ENCODE measurements around the gene INHA.

Gene INHA

GRCh38 chr2:219536967-219537366, 35.1 kb upstream of the INHA start:
- no peak for TF ChIP-seq CTCF (IDR thresholded peaks at IDR 0.05; ENCODE audit: control insufficient read depth, extremely low read depth, insufficient read depth)
- no peak for DNase-seq (ENCODE audit: low read depth)
- H3K4me3 ChIP-seq (ENCODE audit: low read depth, low read length): no peak overlapping the region

GRCh38 chr2:219537657-219538488, 34.2 kb upstream of the INHA start:
- DNase-seq (ENCODE audit: low read depth): no peak
- no peak overlapping the region for H3K4me3 ChIP-seq (ENCODE audit: low read depth, low read length)
- TF ChIP-seq CTCF (IDR thresholded peaks at IDR 0.05; ENCODE audit: control insufficient read depth, extremely low read depth, insufficient read depth): no peak

- DNase-seq (ENCODE audit: low read depth): no peak
- no peak for TF ChIP-seq CTCF (IDR thresholded peaks at IDR 0.05; ENCODE audit: control insufficient read depth, extremely low read depth, insufficient read depth)
- no peak overlapping the region for H3K4me3 ChIP-seq (ENCODE audit: low read depth, low read length)
Observed at GRCh38 chr2:219538504-219538951, 33.6 kb upstream of the INHA start.

- no peak overlapping the region for H3K4me3 ChIP-seq (ENCODE audit: low read depth, low read length)
- no peak for TF ChIP-seq CTCF (IDR thresholded peaks at IDR 0.05; ENCODE audit: control insufficient read depth, extremely low read depth, insufficient read depth)
- no peak for DNase-seq (ENCODE audit: low read depth)
Observed at GRCh38 chr2:219538956-219539788, 32.9 kb upstream of the INHA start.

- TF ChIP-seq CTCF (IDR thresholded peaks at IDR 0.05; ENCODE audit: control insufficient read depth, extremely low read depth, insufficient read depth): no peak
- no peak for DNase-seq (ENCODE audit: low read depth)
- H3K4me3 ChIP-seq (ENCODE audit: low read depth, low read length): no peak overlapping the region
Observed at GRCh38 chr2:219539926-219540678, 32.0 kb upstream of the INHA start.

GRCh38 chr2:219540784-219541504, 31.2 kb upstream of the INHA start:
- no peak for DNase-seq (ENCODE audit: low read depth)
- TF ChIP-seq CTCF (IDR thresholded peaks at IDR 0.05; ENCODE audit: control insufficient read depth, extremely low read depth, insufficient read depth): no peak
- H3K4me3 ChIP-seq (ENCODE audit: low read depth, low read length): no peak overlapping the region

All from LNCaP clone FGC (cell line).